Measurements from ENCODE around the gene ASAP3.

DNA sequence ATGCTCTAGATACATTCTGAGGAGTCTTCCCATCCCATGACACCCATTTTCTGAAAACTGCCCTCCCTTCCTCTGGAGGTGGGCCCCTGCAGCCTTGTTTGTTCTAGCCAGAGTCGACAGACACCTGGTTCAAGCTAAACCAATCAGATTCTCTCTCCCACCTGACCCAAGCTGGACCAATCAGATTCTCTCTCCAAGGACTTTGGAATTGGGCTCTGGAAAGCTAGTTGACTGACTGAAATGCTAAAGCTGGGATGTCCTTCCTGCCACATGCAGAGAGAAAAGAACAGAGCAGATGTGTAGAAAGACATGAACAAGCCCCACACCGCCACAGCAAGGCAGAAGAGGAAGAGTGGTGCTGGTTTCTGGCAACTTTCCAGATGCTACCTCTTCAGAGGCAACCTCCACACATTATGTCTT, 24.6 kb downstream of the ASAP3 start:
- no peak for TF ChIP-seq CTCF (IDR thresholded peaks at IDR 0.05 in 8 of 11, conservative IDR thresholded peaks at IDR 0.05 in 3 of 11)
- TF ChIP-seq POLR2A (IDR thresholded peaks at IDR 0.05): no peak
